GM12865 (cell line): ENCODE measurements around the gene PMFBP1.

Source experiments
- DNase-seq: peaks from one replicate; pipeline ENCODE4 v3.0.0; 2010; ENCODE audit warnings: low read depth
- H3K4me3 ChIP-seq: 2 replicates; pipeline ENCODE4 v1.5.1; 2011; ENCODE audit warnings: mild to moderate bottlenecking, low read depth, low read length, control low read depth
- TF ChIP-seq, protein P1 (sequence below): IDR thresholded peaks from 2 replicates; pipeline ENCODE4 v1.5.1; 2011; ENCODE audit warnings: low read length, control low read depth, low read depth, inconsistent platforms; ENCODE audit not compliant: insufficient read depth; ENCODE audit errors: missing control alignments

The PMFBP1 gene

DNA sequence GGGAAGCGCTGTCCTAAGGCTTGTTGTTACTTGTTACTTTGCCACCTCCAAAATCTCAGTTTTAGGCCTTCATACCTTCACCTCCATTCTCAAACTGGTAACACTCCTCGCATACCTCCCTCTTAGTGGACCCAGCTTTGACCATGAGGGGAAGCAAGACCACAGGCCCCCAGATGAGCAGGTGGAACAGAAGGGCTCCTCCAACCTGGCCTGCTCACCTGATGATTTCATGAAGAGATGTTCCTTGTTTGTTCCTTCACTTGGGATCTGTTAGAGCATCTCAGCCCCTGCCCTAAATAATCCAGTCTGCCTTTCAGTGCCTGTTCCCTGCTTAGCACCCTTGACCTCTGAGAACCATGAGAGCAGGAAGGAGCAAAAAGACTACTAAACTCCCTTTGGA lies 49.6 kb downstream of the PMFBP1 start:
- DNase-seq = no peak
- H3K4me3 ChIP-seq = no peak overlapping the region
- TF ChIP-seq, protein P1, sequence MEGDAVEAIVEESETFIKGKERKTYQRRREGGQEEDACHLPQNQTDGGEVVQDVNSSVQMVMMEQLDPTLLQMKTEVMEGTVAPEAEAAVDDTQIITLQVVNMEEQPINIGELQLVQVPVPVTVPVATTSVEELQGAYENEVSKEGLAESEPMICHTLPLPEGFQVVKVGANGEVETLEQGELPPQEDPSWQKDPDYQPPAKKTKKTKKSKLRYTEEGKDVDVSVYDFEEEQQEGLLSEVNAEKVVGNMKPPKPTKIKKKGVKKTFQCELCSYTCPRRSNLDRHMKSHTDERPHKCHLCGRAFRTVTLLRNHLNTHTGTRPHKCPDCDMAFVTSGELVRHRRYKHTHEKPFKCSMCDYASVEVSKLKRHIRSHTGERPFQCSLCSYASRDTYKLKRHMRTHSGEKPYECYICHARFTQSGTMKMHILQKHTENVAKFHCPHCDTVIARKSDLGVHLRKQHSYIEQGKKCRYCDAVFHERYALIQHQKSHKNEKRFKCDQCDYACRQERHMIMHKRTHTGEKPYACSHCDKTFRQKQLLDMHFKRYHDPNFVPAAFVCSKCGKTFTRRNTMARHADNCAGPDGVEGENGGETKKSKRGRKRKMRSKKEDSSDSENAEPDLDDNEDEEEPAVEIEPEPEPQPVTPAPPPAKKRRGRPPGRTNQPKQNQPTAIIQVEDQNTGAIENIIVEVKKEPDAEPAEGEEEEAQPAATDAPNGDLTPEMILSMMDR = no peak

DNA sequence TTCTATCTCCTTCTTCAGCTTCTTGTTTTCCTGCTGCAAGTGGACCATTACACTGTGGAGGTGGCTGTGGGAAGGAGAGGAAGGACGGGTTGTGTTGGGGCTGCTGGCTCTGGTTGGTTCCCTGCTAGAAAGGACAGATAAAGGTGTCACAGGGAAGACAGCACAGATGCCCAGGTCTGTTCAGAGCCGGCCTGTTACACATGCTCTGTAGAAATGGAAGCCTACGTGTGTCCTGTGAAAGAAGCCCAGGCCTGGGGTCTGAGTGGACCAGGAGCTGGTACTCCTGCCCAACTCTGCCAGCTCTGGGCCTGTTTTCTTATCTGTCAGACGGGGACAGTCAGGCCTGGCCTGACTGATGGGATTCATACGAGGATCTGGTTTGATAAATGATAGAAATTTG lies 51.9 kb downstream of the PMFBP1 start:
- TF ChIP-seq, protein P1 = no peak
- no peak for DNase-seq
- no peak overlapping the region for H3K4me3 ChIP-seq

DNA sequence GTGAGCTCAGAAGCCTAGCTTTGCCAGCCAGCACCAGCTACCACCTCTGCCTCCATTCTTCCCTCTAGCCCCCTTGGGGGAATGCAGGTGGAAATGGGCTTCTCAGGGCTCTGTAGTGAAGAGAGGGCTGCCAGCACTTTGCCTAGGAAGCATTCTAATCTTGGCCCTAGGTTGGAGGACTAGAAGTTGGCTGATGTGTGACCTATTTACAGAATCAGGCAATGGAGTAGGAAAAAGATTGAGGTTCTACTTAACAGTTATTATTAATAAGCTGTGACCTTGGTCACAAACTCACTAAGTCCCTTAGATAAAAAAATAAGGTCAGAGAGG lies 58.4 kb downstream of the PMFBP1 start:
- H3K4me3 ChIP-seq = no peak overlapping the region
- TF ChIP-seq, protein P1 = no peak
- no peak for DNase-seq

DNA sequence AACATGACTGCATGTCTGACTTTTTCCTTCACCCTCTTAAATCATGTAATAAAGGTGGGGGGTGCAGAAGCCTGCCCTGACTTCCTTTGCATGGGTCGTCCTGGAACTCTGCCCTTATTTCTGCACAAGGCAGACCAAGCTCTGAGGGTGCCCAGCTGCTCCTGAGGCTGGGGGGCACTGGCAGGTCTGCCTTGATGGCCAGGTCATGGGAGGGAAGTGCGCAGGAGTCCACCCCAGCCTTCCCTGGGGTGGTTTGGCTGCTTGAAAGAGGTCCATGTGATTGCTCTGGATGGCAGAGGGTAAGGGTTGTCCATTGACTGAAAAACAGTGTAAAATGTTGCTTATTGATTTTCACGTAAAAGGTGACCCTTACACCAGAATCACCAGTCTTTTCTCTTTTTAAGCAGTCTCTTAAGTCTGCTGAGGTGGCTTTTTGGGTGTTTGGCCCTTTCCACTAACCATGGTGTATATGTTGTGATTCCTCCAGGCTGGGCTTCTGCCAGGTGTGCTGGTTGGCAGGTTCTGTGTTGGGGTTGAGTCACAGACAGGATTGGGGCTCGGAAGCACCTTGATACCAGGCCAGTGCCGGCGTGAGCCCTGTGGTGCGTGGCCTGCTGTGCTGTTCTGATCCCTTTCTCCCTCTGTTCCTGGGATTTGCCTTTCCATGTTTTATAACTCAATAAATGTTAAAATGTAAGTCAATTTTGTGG lies 58.9 kb downstream of the PMFBP1 start:
- TF ChIP-seq, protein P1 = no peak
- DNase-seq = no peak

DNA sequence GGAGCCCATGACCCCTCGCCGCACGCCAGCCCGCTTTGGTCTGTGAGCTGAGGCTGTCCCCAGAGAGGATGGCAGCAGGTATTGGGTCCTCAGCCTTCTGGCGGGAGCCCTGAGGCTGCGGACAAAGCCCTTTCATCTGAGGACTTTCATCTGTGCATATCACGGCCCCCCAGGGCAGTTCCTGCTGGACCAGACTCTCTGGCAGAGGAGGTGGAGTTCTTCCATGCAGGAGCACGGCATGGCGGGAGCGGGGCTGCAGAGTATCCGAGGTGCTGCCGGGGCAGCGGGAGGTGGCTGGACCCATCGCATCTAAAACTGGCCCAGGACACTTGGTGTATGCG lies 59.5 kb downstream of the PMFBP1 start:
- H3K4me3 ChIP-seq = no peak overlapping the region
- TF ChIP-seq, protein P1 = no peak
- no peak for DNase-seq

More for the DNA sequence above, 58.9 kb downstream of the PMFBP1 start:
- no peak overlapping the region for H3K4me3 ChIP-seq

DNA sequence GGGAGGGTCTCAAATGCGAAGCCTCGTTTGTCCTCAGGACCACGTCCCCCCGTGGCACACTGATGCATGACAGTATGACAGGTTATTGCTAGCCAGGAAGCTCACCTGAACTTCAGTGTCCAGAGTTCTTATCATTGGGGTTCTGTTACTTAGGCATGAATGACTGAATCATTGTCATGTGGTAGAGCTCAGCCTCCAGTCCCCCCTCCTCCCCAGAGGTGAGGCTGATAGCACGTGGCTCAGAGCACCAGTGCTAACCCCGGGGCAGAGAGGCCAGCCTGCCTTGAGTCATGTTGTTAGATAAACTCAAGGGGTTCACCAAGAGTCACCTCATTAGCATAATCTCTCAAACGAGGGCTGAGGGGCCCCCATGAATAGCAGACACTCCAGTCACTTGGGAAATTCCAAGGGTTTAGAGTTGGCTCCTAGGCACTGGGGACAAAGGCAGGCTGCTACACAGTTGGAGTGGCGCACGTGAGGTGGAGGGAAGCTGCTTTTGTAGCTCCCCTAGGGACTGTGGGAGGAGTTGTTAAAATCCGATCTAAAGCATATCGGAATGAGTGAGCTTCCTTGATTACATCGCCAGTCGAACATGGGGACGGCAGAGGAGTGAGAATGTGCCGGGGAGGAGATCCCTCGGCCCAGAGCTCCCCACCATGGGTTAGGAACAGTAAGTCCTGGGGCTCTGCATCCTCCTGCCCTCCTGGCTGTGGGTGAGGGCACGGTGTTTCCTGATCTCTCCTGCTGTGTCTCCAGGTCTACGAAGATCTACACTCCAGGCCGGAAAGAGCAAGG lies 60.1 kb downstream of the PMFBP1 start:
- TF ChIP-seq, protein P1 = no peak
- DNase-seq = no peak
- H3K4me3 ChIP-seq = no peak overlapping the region
